Cardiac muscle cell (in vitro differentiated cells and primary cell): ENCODE data around the gene MYLK3. TPM values are rescaled to one million over a fixed set of nuclear protein-coding genes. Genes with fewer than 3 reads are reported as not detected.

ENCODE experiments used
- DNase-seq, 2 donors: peaks; one replicate each; pipeline versions ENCODE4 v3.0.0 to v3.0.0-alpha.2; 2010 to 2017; ENCODE audit warnings: low read depth in 1 of 2, low spot score in 1 of 2
- H3K27ac ChIP-seq: fragments of 200-600 bp; sonication (generic); 2 replicates; pipeline ENCODE4 v1.5.1; 2016
- H3K27me3 ChIP-seq: fragments of 200-600 bp; sonication (generic); 2 replicates; pipeline ENCODE4 v1.6.0; 2016; ENCODE audit warnings: control low read depth
- H3K36me3 ChIP-seq: fragments of 200-600 bp; sonication (generic); 2 replicates; pipeline ENCODE4 v1.5.1; 2016; ENCODE audit warnings: control low read depth
- H3K4me1 ChIP-seq: fragments of 200-600 bp; sonication (generic); 2 replicates; pipeline ENCODE4 v1.8.1; 2017; ENCODE audit warnings: low read depth, mild to moderate bottlenecking, mixed run types
- H3K4me3 ChIP-seq: fragments of 200-600 bp; sonication (generic); 2 replicates; pipeline ENCODE4 v1.5.1; 2016; ENCODE audit warnings: mild to moderate bottlenecking
- H3K9me3 ChIP-seq: fragments of 200-600 bp; sonication (generic); 2 replicates; pipeline ENCODE4 v1.5.1; 2017; ENCODE audit warnings: low read depth, mild to moderate bottlenecking, control low read depth
- polyA plus RNA-seq: library from polyadenylated mRNA; unstranded; fragments of >200 nt; fragmentation: Nextera tagmentation; extraction: Ambion mirVana; gene quantifications from 2 replicates; pipeline ENCODE4 v1.2.1, GENCODE V29; 2016
- total RNA-seq: library from RNA; depleted of rRNA; stranded (reverse); fragments of >200 nt; gene quantifications from 2 replicates; pipeline ENCODE4 v1.2.3, GENCODE V29; 2016
- TF ChIP-seq, protein P1 (sequence below): IDR thresholded peaks from 2 replicates; pipeline ENCODE4 v1.5.1; 2012; ENCODE audit warnings: low read depth, mild to moderate bottlenecking, low read length

The MYLK3 gene
- total and polyA plus RNA-seq, 2 experiments from 2014 or later: 57.8 to 203 TPM

DNA sequence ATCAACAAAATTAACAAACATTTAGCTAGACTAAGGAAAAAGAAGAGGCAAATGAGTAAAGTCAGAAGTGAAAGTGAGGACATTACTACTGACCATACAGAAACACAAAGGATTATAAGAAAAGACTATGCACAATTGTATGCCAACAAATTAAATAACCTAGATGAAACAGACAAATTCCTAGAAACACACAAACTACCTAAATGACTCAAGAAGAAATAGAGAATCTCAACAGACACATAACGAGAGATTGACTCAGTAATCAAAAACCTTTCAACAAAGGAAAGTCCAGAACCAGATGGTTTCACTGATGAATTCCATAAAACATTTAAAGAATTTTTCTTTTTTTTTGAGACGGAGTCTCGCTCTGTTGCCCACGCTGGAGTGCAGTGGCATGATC lies 35.7 kb upstream of the MYLK3 start:
- no peak overlapping the region for H3K27ac ChIP-seq
- H3K4me3 ChIP-seq: no peak overlapping the region
- peaks cover 18% of the 10 kb centered on the region for H3K4me1 ChIP-seq
- TF ChIP-seq, protein P1, sequence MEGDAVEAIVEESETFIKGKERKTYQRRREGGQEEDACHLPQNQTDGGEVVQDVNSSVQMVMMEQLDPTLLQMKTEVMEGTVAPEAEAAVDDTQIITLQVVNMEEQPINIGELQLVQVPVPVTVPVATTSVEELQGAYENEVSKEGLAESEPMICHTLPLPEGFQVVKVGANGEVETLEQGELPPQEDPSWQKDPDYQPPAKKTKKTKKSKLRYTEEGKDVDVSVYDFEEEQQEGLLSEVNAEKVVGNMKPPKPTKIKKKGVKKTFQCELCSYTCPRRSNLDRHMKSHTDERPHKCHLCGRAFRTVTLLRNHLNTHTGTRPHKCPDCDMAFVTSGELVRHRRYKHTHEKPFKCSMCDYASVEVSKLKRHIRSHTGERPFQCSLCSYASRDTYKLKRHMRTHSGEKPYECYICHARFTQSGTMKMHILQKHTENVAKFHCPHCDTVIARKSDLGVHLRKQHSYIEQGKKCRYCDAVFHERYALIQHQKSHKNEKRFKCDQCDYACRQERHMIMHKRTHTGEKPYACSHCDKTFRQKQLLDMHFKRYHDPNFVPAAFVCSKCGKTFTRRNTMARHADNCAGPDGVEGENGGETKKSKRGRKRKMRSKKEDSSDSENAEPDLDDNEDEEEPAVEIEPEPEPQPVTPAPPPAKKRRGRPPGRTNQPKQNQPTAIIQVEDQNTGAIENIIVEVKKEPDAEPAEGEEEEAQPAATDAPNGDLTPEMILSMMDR: no peak
- H3K27me3 ChIP-seq: no peaks in the 10 kb centered on the region
- H3K36me3 ChIP-seq: no peaks in the 10 kb centered on the region
- DNase-seq: no peak
- no peaks in the 10 kb centered on the region for H3K9me3 ChIP-seq

DNA sequence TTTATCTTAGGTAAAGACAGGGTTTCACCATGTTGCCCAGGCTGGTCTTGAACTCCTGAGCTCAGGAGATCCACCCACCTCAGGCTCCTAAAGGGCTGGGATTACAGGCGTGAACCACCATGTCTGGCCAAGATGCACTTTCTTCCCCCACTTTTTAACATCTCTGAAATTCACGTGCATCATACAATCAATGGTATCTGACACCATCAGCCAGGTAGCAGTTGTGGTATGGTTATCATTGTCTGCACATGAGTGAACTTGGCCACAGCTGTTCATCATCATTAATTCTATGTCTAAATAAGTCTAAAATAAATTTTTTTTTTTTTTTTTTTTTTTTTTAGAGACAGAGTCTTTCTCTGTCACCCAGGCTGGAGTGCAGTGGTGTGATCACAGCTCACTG lies 34.2 kb upstream of the MYLK3 start:
- TF ChIP-seq, protein P1: no peak
- Histone ChIP-seq H3K4me1 (peaks cover 12% of the 10 kb centered on the region), H3K9me3 (no peaks in the 10 kb centered on the region), H3K27ac (no peak overlapping the region), H3K36me3 (no peaks in the 10 kb centered on the region), H3K27me3 (no peaks in the 10 kb centered on the region), H3K4me3 (no peak overlapping the region)
- no peak for DNase-seq

DNA sequence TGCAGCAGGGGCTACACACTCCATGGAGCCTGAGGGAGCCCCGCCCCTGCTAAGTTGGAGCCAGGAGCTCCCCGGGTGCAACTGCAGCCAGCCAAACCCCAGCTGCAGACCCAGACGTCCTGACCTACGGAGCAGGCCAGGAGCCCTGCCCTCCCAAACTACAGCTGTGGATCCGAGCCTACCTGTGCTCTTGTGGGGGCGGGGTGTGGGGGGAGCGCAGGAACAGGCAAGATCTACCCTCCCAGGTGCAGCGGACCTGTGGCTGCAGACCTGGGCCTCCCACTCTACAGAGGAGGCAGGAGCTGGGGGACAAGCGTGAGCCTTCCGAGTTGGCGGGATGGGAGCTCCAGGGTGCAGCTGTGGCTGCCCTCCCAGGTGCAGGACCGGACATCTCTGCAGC lies 29.7 kb upstream of the MYLK3 start:
- H3K4me3 ChIP-seq: no peak overlapping the region
- H3K27ac ChIP-seq: no peak overlapping the region
- no peaks in the 10 kb centered on the region for H3K4me1 ChIP-seq
- no peak for DNase-seq
- H3K9me3 ChIP-seq: no peaks in the 10 kb centered on the region
- H3K27me3 ChIP-seq: no peaks in the 10 kb centered on the region
- H3K36me3 ChIP-seq: no peaks in the 10 kb centered on the region
- TF ChIP-seq, protein P1: no peak

DNA sequence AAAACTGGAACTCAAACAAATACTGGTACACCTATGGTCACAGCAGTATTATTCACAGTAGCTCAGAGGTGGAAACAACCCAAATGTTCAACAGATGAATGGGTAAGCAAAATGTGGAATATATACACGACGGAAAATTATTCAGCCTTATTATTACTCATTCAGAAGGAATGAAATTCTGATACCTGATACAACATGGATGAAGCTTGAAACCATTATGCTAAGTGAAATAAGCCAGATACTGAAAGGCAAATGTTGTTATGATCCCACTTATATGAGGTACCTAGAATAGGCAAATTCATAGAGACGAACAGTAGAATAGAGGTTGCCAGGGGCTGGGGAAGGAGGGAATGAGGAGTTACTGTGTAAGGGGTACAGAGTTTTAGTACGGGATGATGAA lies 27.1 kb upstream of the MYLK3 start:
- H3K27me3 ChIP-seq: no peaks in the 10 kb centered on the region
- TF ChIP-seq, protein P1: no peak
- no peak for DNase-seq
- H3K9me3 ChIP-seq: no peaks in the 10 kb centered on the region
- no peaks in the 10 kb centered on the region for H3K4me1 ChIP-seq
- no peak overlapping the region for H3K27ac ChIP-seq
- H3K4me3 ChIP-seq: no peak overlapping the region
- no peaks in the 10 kb centered on the region for H3K36me3 ChIP-seq

DNA sequence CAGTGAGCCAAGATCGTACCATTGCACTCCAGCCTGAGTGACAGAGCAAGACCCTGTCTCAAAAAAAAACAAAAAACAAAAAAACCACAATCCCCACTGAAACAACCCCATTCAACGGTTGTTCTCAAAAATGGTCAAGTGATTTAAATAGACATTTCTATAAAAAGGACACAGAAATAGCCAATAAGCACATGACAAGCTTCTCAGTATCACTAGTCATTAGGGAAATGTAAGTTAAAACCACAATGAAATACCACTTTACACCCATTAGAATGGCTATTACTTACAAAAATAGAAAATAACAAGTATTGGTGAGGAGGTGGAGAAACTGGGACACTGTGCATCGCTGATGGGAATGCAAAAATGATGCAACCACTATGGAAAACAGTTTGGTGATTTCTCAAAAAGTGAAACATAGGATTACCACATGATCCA lies 26.6 kb upstream of the MYLK3 start:
- no peak overlapping the region for H3K4me3 ChIP-seq
- no peak for DNase-seq
- no peak overlapping the region for H3K27ac ChIP-seq

More for the DNA sequence above, 26.6 kb upstream of the MYLK3 start:
- H3K4me1 ChIP-seq: no peaks in the 10 kb centered on the region
- H3K9me3 ChIP-seq: no peaks in the 10 kb centered on the region
- no peaks in the 10 kb centered on the region for H3K27me3 ChIP-seq
- H3K36me3 ChIP-seq: no peaks in the 10 kb centered on the region
- TF ChIP-seq, protein P1: no peak
